Measurements from ENCODE around the gene NYAP2. TPM values are rescaled to one million over a fixed set of nuclear protein-coding genes. Genes with fewer than 3 reads are reported as not detected.

The NYAP2 gene
- total RNA-seq, 1 donor from 2014 or later, result not detected

DNA sequence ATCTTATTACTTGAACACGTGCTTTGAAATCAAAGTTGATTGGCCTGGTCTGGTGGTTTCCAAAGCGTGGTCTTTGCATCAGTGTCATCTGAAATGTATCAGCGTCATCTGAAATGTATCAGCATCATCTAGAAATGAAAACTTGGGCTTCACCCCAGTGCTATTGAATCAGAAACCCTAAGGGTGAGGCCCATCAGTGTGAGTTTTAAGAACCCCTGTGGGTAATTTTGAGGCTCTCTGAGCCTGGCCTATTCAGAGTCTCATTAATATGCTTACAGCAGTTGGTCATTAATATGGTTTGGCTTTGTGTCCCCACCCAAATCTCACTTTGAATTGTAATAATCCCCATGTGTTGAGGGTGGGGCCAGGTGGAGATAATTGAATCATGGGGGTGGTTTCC is 85.2 kb downstream of the NYAP2 start:
- H3K36me3 ChIP-seq (ENCODE audit: control insufficient read depth, insufficient read depth, low read length), result no peaks in the 10 kb centered on the region
- TF ChIP-seq, protein P1, sequence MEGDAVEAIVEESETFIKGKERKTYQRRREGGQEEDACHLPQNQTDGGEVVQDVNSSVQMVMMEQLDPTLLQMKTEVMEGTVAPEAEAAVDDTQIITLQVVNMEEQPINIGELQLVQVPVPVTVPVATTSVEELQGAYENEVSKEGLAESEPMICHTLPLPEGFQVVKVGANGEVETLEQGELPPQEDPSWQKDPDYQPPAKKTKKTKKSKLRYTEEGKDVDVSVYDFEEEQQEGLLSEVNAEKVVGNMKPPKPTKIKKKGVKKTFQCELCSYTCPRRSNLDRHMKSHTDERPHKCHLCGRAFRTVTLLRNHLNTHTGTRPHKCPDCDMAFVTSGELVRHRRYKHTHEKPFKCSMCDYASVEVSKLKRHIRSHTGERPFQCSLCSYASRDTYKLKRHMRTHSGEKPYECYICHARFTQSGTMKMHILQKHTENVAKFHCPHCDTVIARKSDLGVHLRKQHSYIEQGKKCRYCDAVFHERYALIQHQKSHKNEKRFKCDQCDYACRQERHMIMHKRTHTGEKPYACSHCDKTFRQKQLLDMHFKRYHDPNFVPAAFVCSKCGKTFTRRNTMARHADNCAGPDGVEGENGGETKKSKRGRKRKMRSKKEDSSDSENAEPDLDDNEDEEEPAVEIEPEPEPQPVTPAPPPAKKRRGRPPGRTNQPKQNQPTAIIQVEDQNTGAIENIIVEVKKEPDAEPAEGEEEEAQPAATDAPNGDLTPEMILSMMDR (IDR thresholded peaks at IDR 0.05; ENCODE audit: insufficient read depth, low read length, severe bottlenecking), result no peak
- FAIRE-seq (no peak), DNase-seq (ENCODE audit: low read depth) (no peak)
- H3K4me3 ChIP-seq (ENCODE audit: low read depth, low read length), result no peak overlapping the region
- H3K27me3 ChIP-seq (ENCODE audit: control insufficient read depth, insufficient read depth, low read length), result no peaks in the 10 kb centered on the region

DNA sequence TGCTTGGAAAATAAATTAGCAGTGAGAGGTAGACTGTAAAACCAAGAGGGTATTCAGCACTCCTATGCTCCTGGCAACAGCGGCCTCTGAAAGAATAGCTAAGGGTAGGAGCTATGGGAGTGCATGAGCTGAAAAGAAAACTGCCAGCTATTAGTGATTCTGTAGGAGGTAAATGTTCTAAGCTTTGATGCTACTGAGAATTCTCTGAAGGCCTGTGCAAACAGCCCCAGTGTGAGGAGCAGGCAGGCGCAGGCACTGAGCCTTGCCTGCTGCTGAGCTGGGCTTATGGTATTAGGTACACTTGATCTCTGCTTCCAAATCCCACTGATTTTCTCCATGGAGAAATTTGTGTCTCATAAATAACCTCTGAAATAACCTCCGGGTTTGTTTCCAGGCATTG is 86.7 kb downstream of the NYAP2 start:
- TF ChIP-seq, protein P1 (IDR thresholded peaks at IDR 0.05; ENCODE audit: insufficient read depth, low read length, severe bottlenecking), result no peak
- FAIRE-seq (no peak), DNase-seq (ENCODE audit: low read depth) (no peak)
- Histone ChIP-seq H3K27me3 (ENCODE audit: control insufficient read depth, insufficient read depth, low read length) (no peaks in the 10 kb centered on the region), H3K4me3 (ENCODE audit: low read depth, low read length) (no peak overlapping the region), H3K36me3 (ENCODE audit: control insufficient read depth, insufficient read depth, low read length) (no peaks in the 10 kb centered on the region)

DNA sequence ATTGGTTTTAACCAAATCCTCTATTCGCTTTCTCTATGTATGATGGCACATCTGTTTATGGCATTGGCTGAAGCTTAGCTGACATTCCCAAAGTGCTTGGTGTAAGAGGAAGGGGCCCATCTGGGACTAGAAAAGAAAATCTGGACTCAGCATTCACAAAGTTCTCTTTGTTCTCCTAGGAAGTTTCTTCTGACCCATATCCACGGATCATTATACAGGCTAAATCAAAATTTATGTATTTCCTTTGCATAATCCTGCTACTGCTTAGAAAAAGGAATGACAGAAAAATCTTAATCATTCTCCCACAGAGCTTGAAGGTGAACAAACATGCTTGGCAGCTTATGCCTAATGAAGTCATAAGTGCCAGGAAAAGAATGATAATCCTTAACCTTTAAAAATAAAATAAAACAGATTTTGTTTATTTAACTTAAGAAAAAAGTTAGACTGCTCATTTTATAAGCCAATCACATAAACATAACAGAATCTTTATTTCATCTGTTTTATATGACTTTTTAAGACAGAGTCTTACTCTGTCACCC is 88.4 kb downstream of the NYAP2 start:
- H3K36me3 ChIP-seq (ENCODE audit: control insufficient read depth, insufficient read depth, low read length), result no peaks in the 10 kb centered on the region
- H3K4me3 ChIP-seq (ENCODE audit: low read depth, low read length), result no peak overlapping the region
- no peak for FAIRE-seq
- H3K27me3 ChIP-seq (ENCODE audit: control insufficient read depth, insufficient read depth, low read length), result no peaks in the 10 kb centered on the region
- peak; percentile 5 for DNase-seq (ENCODE audit: low read depth)
- TF ChIP-seq, protein P1 (IDR thresholded peaks at IDR 0.05; ENCODE audit: insufficient read depth, low read length, severe bottlenecking), result no peak

DNA sequence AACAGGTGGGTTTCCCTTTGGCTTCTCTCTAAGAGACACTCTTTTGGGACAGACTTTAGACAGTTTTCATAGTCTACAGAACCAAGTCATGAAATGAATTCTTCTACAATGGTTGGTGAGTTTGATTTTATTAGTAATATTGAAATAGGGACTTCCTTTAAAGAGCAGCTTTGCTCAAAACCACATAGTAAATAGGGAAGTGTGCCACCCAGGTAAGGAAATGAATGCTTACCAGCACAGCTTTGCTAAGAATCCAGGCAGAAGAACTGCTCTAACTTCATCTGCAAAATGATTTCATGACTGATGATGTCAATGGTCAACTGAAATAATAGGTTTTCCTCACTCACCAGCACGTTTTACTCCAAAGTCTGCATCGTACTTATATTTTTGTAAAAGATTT is 89.2 kb downstream of the NYAP2 start:
- FAIRE-seq, result no peak

DNA sequence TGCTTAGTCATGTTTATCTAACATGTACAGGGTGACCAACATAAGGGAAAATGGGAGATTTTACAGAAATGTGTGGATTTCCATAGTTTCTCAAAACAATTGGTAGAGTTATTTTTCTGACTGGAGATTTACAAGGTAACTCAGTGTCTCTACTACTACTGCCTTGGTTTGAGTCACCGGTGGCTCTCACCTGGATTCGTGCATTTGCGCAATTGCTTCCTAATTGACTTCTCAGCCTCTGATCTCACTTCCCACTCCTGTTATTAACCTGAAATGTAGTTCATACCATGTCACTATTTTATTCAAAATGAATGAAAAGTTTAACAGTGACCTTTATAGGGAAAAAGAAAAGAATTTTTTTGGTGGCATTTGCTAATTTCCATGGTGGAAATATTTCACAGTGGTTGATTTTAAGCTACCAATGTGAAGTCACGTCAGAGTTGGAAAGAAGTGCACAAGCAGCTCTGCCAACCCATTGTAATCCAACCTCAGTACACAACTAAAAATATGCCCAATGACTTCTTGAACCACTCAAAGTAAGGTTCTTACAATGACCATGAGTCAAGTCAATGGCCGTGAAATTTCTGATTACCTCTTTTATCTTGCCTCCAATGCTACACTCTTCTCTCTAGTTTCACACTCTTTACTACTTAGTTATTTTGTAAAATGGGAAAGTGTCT is 94.0 kb downstream of the NYAP2 start:
- no peaks in the 10 kb centered on the region for H3K27me3 ChIP-seq (ENCODE audit: control insufficient read depth, insufficient read depth, low read length)
- DNase-seq (ENCODE audit: low read depth) (peak; percentile 55), FAIRE-seq (no peak)
- H3K36me3 ChIP-seq (ENCODE audit: control insufficient read depth, insufficient read depth, low read length), result no peaks in the 10 kb centered on the region
- TF ChIP-seq, protein P1 (IDR thresholded peaks at IDR 0.05; ENCODE audit: insufficient read depth, low read length, severe bottlenecking), result no peak
- no peak overlapping the region for H3K4me3 ChIP-seq (ENCODE audit: low read depth, low read length)

More for the DNA sequence above, 89.2 kb downstream of the NYAP2 start:
- TF ChIP-seq, protein P1 (IDR thresholded peaks at IDR 0.05; ENCODE audit: insufficient read depth, low read length, severe bottlenecking), result no peak
- no peak overlapping the region for H3K4me3 ChIP-seq (ENCODE audit: low read depth, low read length)
- H3K27me3 ChIP-seq (ENCODE audit: control insufficient read depth, insufficient read depth, low read length), result no peaks in the 10 kb centered on the region
- no peak for DNase-seq (ENCODE audit: low read depth)
- H3K36me3 ChIP-seq (ENCODE audit: control insufficient read depth, insufficient read depth, low read length), result no peaks in the 10 kb centered on the region

DNA sequence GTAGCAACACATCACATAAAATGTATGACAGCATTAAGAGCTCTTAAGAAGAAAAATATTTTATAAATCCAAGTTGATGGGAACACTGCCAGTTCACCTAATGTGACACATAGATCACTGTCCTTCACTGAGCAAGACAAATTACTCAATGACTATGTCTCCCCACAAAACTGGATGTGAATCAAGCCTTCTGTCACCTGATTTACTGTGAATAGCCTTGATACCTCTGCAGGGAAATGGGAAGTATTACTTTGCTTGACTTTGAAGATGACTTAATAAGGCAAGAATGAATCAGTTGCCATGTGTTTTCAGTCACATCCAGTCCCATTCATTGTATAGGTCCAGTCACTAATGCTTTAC is 94.6 kb downstream of the NYAP2 start:
- DNase-seq (ENCODE audit: low read depth) (peak; percentile 73), FAIRE-seq (peak; percentile 28)
- H3K36me3 ChIP-seq (ENCODE audit: control insufficient read depth, insufficient read depth, low read length), result no peaks in the 10 kb centered on the region
- no peak overlapping the region for H3K4me3 ChIP-seq (ENCODE audit: low read depth, low read length)
- TF ChIP-seq, protein P1 (IDR thresholded peaks at IDR 0.05; ENCODE audit: insufficient read depth, low read length, severe bottlenecking), result no peak
- H3K27me3 ChIP-seq (ENCODE audit: control insufficient read depth, insufficient read depth, low read length), result no peaks in the 10 kb centered on the region

Data from bronchial epithelial cell (primary cell).